Right cardiac atrium (tissue), 5 donors: ENCODE results near the gene PFDN6. TPM values are rescaled to one million over a fixed set of nuclear protein-coding genes. Genes with fewer than 3 reads are reported as not detected.

Source experiments
- ATAC-seq, 2 donors: fragments of 200-7000 bp; cut with Tn5 transposase; one replicate each; pipeline versions ENCODE4 v1.8.0 to v1.9.1; 2020; ENCODE audit warnings: moderate library complexity in 2 of 2, mild to moderate bottlenecking in 1 of 2
- DNase-seq, 3 donors: peaks; one replicate each; pipeline ENCODE4 v3.0.0-alpha.2; 2020
- H3K27ac ChIP-seq: one replicate; pipeline ENCODE4 v1.5.1; 2013; ENCODE audit warnings: mild to moderate bottlenecking, low read length, control low read depth, moderate library complexity
- H3K27me3 ChIP-seq: one replicate; pipeline ENCODE4 v1.6.1; 2013; ENCODE audit not compliant: control insufficient read depth, insufficient read depth
- H3K4me1 ChIP-seq: one replicate; pipeline ENCODE4 v1.6.1; 2013; ENCODE audit warnings: low read length; ENCODE audit not compliant: control insufficient read depth, insufficient read depth
- H3K4me3 ChIP-seq: one replicate; pipeline ENCODE4 v1.5.1; 2013; ENCODE audit warnings: low read length, control low read depth
- H3K9me3 ChIP-seq: one replicate; pipeline ENCODE4 v1.6.1; 2013; ENCODE audit warnings: low read length; ENCODE audit not compliant: control insufficient read depth
- WGBS: extraction: QIAGEN DNeasy Blood & Tissue Kit; methylation state at CpG from one replicate; pipeline ENCODE4 v1.1.7; 2013; 5-methylcytosine and 5-hydroxymethylcytosine counted together
- intact Hi-C, 4 donors: fragments of 100-400 bp; cut with DNase I; formaldehyde crosslinking; loops; one replicate each; pipeline versions ENCODE4 v1.11.0 to v1.14.0; 2022 to 2023
- long read RNA-seq, 4 donors: library from polyadenylated mRNA; unstranded; transcript quantifications; one replicate each; pipeline ENCODE4 v2.0.0, GENCODE V29; 2020 to 2021
- polyA plus RNA-seq: library from polyadenylated mRNA; stranded (reverse); fragments of 200-250 nt; gene quantifications from one replicate; pipeline ENCODE4 v1.2.3, GENCODE V29; 2013
- total RNA-seq, 4 donors: library from RNA; stranded (reverse); fragmentation: NEBNext Ultra II Directional; extraction: Animal tissue kit (Norgen Biotek cat#: 25700); gene quantifications; one replicate each; pipeline ENCODE4 v1.2.1, GENCODE V29; 2021
- donor health status: healthy with polysubstance abuse.
- donor health status: DM: no; HTN: yes; CAD: no.
- donor health status: DM: no; HTN: no; CAD: no.
- donor health status: DM: no; HTN: yes; CAD: no; lungs with severe emphysema.
- donor health status: DM: yes; HTN: yes; CAD: no.

Gene PFDN6
- total RNA-seq (10 to 100 TPM; 44.4 to 60.0 (median 50.1) TPM), polyA plus RNA-seq (143 TPM)
- long read RNA-seq, donor 1, partial matches to known transcripts, result 0 of 2 reads
- long read RNA-seq, donor 1, other reads (novel, unspliced or antisense), result 0 of 2 reads
- long read RNA-seq, donor 2, result 0 reads
- long read RNA-seq, donor 3, result 0 reads
- long read RNA-seq, donor 4, result 0 reads

- no peaks in the 10 kb centered on the region for H3K27me3 ChIP-seq
- peaks cover 10% of the 10 kb centered on the region for H3K4me1 ChIP-seq
- ATAC-seq (peak; percentile 95), DNase-seq (peak; percentile 78 to 89 (median 82))
- under 1% methylated on average over 43 of the region's 43 CpGs for WGBS
- intact Hi-C loops, result no loop called here
- H3K9me3 ChIP-seq, result no peaks in the 10 kb centered on the region
- H3K27ac ChIP-seq, result peak within 1 kb of the TSS; percentile 85
- H3K4me3 ChIP-seq, result peak within 1 kb of the TSS; percentile 99
These were observed at the start of gene PFDN6, which contains the start of gene WDR46 for GRCh38 chr6:33288921-33289783. PFDN6 (plus strand) TSS chr6:33289601; CDS start chr6:33289857, 256 bp downstream. WDR46 (minus strand) TSS chr6:33289239; CDS start chr6:33289170, 69 bp downstream.

GRCh38 chr6:33241968-33242367 is 47.4 kb upstream of the PFDN6 start:
- DNase-seq (no peak), ATAC-seq (no peak)
- H3K27ac ChIP-seq, result no peak overlapping the region
- H3K9me3 ChIP-seq, result no peaks in the 10 kb centered on the region
- 59% methylated on average over 3 of the region's 3 CpGs for WGBS
- no peak overlapping the region for H3K4me3 ChIP-seq
- no peaks in the 10 kb centered on the region for H3K27me3 ChIP-seq
- H3K4me1 ChIP-seq, result no peaks in the 10 kb centered on the region
- intact Hi-C loops, result loop anchor here in 3 of 4 donors (5.0 to 10.0 kb wide), 3 partner anchors 67 to 117 kb away; no protein-coding TSS in a partner anchor

DNA sequence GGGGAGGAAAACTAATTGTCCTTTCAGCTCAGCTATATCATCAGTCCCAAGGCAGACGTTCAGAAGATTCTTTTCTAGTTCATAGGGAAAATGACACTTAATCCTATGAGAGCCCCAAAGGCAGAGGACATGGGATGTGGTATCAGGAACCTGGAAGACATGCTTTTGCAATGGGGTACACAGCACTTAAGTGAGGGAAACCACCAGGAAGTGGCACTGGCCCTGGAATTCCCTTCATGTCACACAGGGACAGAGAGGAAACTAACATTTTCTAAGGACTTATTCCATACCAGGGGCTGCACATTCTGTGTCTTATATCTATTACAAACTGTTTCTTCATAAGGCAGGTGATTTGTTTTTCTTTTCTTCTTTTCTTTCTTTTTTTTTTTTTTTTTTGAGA is 45.9 kb upstream of the PFDN6 start:
- Histone ChIP-seq H3K4me1 (no peaks in the 10 kb centered on the region), H3K4me3 (no peak overlapping the region), H3K27ac (no peak overlapping the region), H3K27me3 (no peaks in the 10 kb centered on the region), H3K9me3 (no peaks in the 10 kb centered on the region)
- 30% methylated on average over 1 of the region's 1 CpG for WGBS
- ATAC-seq (no peak), DNase-seq (no peak)
- intact Hi-C loops, result loop anchor here in 3 of 4 donors (5.0 to 10.0 kb wide), 3 partner anchors 69 to 119 kb away; no protein-coding TSS in a partner anchor

GRCh38 chr6:33247977-33248642 is 41.3 kb upstream of the PFDN6 start:
- no peaks in the 10 kb centered on the region for H3K9me3 ChIP-seq
- DNase-seq (peak; percentile 85 to 96 (median 94)), ATAC-seq (peak; percentile 61 to 76)
- H3K27ac ChIP-seq, result peak overlapping the region; percentile 94
- H3K27me3 ChIP-seq, result no peaks in the 10 kb centered on the region
- 2% methylated on average over 28 of the region's 28 CpGs for WGBS
- H3K4me1 ChIP-seq, result peaks cover 4% of the 10 kb centered on the region
- intact Hi-C loops, result loop anchor here (1.0 to 10.0 kb wide), 6 partner anchors 73 to 231 kb away; no protein-coding TSS in a partner anchor
- H3K4me3 ChIP-seq, result peak overlapping the region; percentile 47

GRCh38 chr6:33248643-33248931 is 40.8 kb upstream of the PFDN6 start:
- intact Hi-C loops, result loop anchor here (1.0 to 10.0 kb wide), 6 partner anchors 74 to 231 kb away; no protein-coding TSS in a partner anchor
- WGBS, result under 1% methylated on average over 18 of the region's 18 CpGs
- Histone ChIP-seq H3K27ac (peak overlapping the region; percentile 94), H3K4me1 (peaks cover 4% of the 10 kb centered on the region), H3K4me3 (peak overlapping the region; percentile 47), H3K27me3 (no peaks in the 10 kb centered on the region), H3K9me3 (no peaks in the 10 kb centered on the region)
- no peak for DNase-seq
- ATAC-seq, result peak; percentile 4 to 13

DNA sequence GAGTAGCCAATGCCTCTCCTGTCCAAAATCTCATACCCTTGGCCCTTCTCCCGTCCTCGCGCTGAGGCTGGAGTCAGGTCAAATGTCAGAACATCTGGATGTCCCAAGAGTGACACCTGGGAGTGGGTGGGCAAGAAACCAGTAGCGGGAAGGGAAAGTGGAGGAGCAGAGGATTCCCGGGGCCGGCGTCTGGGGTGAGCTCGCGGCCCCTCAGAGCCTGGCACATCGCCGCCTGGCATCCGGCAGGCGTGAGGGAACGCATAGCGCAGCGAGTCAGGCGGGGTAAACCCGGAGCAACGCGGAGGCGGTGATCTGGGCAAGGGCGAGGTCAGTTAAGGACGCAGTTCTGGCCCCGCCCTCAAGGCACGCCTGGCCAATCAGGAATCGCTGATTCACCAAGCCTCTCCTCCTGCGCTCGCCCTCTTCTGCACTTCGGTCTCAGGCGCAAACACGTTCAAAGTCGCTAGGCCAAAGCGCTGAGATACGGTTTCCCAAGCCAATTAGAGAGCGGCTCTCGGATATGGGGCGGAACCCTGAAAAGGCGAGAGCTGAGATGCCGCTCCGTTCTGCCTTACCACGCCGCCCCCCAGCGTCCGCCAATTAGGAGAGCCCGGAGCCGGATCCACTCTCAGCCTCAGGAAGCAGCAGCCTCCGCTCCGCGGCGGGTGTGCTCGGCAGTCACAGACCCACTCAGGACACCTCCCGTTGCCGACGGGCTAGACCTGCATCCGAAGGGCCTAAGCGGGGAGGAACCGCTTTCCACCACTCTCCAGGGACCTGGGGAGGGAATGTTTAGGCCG is 40.3 kb upstream of the PFDN6 start:
- ATAC-seq (peak; percentile 97), DNase-seq (peak; percentile 98 to 99 (median 99))
- H3K4me3 ChIP-seq, result peak overlapping the region; percentile 47
- H3K4me1 ChIP-seq, result peaks cover 4% of the 10 kb centered on the region
- no peaks in the 10 kb centered on the region for H3K9me3 ChIP-seq
- peak overlapping the region; percentile 94 for H3K27ac ChIP-seq
- no peaks in the 10 kb centered on the region for H3K27me3 ChIP-seq
- intact Hi-C loops, result loop anchor here (1.0 to 10.0 kb wide), 6 partner anchors 74 to 232 kb away; no protein-coding TSS in a partner anchor
- whole genome bisulfite sequencing, result under 1% methylated on average over 58 of the region's 58 CpGs

GRCh38 chr6:33249732-33250630 is 39.4 kb upstream of the PFDN6 start:
- intact Hi-C loops, result loop anchor here (5.0 to 10.0 kb wide), 5 partner anchors 75 to 233 kb away; no protein-coding TSS in a partner anchor
- peak overlapping the region; percentile 91 for H3K27ac ChIP-seq
- DNase-seq (peak; percentile 35 to 63 (median 57)), ATAC-seq (peak in 1 of 2 donors; percentile 4)
- 13% methylated on average over 15 of the region's 15 CpGs for WGBS
- no peaks in the 10 kb centered on the region for H3K9me3 ChIP-seq
- peak overlapping the region; percentile 34 for H3K4me3 ChIP-seq
- H3K27me3 ChIP-seq, result no peaks in the 10 kb centered on the region
- peaks cover 4% of the 10 kb centered on the region for H3K4me1 ChIP-seq

DNA sequence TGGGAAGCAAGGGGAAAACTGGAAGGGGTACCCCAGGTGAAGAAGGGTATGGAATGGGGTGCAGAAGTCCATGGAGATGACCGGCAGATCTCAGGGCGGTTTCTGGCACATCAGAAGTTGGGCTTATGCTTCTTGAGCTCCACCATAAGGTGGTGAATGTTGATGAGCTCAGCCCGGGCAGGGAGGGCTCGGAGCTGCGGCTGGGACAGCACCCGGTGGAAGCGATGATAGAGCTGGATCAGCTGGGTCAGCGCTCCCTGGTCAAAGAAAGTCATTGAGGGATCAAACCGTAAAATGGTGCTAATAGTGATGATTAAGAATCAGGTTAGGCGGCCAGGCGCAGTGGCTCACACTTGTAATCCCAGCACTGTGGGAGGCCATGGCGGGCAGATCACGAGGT is 38.7 kb upstream of the PFDN6 start:
- Histone ChIP-seq H3K4me1 (peaks cover 4% of the 10 kb centered on the region), H3K9me3 (no peaks in the 10 kb centered on the region), H3K27ac (no peak overlapping the region), H3K4me3 (no peak overlapping the region), H3K27me3 (no peaks in the 10 kb centered on the region)
- WGBS, result 91% methylated on average over 13 of the region's 13 CpGs
- intact Hi-C loops, result no loop called here
- DNase-seq (no peak), ATAC-seq (no peak)

GRCh38 chr6:33251395-33252012 is 37.9 kb upstream of the PFDN6 start:
- Histone ChIP-seq H3K4me1 (peaks cover 4% of the 10 kb centered on the region), H3K27ac (no peak overlapping the region), H3K4me3 (no peak overlapping the region), H3K27me3 (no peaks in the 10 kb centered on the region), H3K9me3 (no peaks in the 10 kb centered on the region)
- intact Hi-C loops, result no loop called here
- WGBS, result 84% methylated on average over 6 of the region's 6 CpGs
- DNase-seq, result no peak
- ATAC-seq, result no peak
